Left lung (tissue), 10 donors: Measurements from ENCODE around the gene PDXDC1. TPM values are rescaled to one million over a fixed set of nuclear protein-coding genes. Genes with fewer than 3 reads are reported as not detected.
A peak's percentile ranks its signal among the peaks of the same experiment; 100 is the strongest.
"Not testable (repeated sequence)": the region's sequence is repeated elsewhere in the genome, so short reads cannot be mapped to it uniquely, and the experiment has no call there.

Experiments
- ATAC-seq: fragments of 200-7000 bp; cut with Tn5 transposase; one replicate; pipeline ENCODE4 v1.9.1; 2020; ENCODE audit warnings: moderate library complexity
- DNase-seq, 4 donors: peaks; one replicate each; pipeline ENCODE4 v3.0.0-alpha.2; 2013 to 2020
- H3K27ac ChIP-seq, 2 donors: fragments of 200-600 bp; sonication (generic) in 1 of 2; one replicate each; pipeline versions ENCODE4 v1.5.0 to v1.8.0; 2020 to 2021
- H3K27me3 ChIP-seq, 2 donors: fragments of 200-600 bp; sonication (generic) in 1 of 2; one replicate each; pipeline versions ENCODE4 v1.5.0 to v1.8.0; 2020 to 2021
- H3K36me3 ChIP-seq, 2 donors: fragments of 200-600 bp; sonication (generic) in 1 of 2; one replicate each; pipeline versions ENCODE4 v1.5.0 to v1.8.0; 2020 to 2021
- H3K4me1 ChIP-seq, 2 donors: fragments of 200-600 bp; one replicate each; pipeline ENCODE4 v1.8.0; 2021
- H3K4me3 ChIP-seq, 2 donors: fragments of 200-600 bp; sonication (generic) in 1 of 2; one replicate each; pipeline versions ENCODE4 v1.5.0 to v1.8.0; 2020 to 2021; ENCODE audit warnings: mild to moderate bottlenecking in 1 of 2
- H3K9me3 ChIP-seq, 2 donors: fragments of 200-600 bp; sonication (generic) in 1 of 2; one replicate each; pipeline versions ENCODE4 v1.5.0 to v1.8.0; 2020 to 2021
- intact Hi-C, 2 donors: fragments of 100-400 bp; cut with DNase I; formaldehyde crosslinking; loops; one replicate each; pipeline versions ENCODE4 v1.11.2 to v1.14.2; 2022
- polyA plus RNA-seq, 6 donors: library from polyadenylated mRNA; unstranded; fragments of 120-200 nt; gene quantifications; one replicate each; pipeline ENCODE4 v1.2.1, GENCODE V29; 2013; ENCODE audit not compliant: insufficient read length in 6 of 6
- total RNA-seq, 2 donors: library from RNA; stranded (reverse); fragmentation: NEBNext Ultra II Directional; extraction: Animal tissue kit (Norgen Biotek cat#: 25700); gene quantifications; one replicate each; pipeline ENCODE4 v1.2.1, GENCODE V29; 2021
- TF ChIP-seq, protein P1 (sequence below), 2 donors: fragments of 200-600 bp; sonication (generic) in 1 of 2; IDR thresholded peaks; one replicate each; pipeline versions ENCODE4 v1.5.0 to v1.8.0; 2021; ENCODE audit warnings: antibody characterized with exemption in 2 of 2
- donor health status: DM: no; HTN: yes; CAD: no.
- donor health status: DM: no; HTN: no; CAD: no.

Gene PDXDC1
- total and polyA plus RNA-seq, 8 donors: 55.7 to 111 (median 92.4) TPM

DNA sequence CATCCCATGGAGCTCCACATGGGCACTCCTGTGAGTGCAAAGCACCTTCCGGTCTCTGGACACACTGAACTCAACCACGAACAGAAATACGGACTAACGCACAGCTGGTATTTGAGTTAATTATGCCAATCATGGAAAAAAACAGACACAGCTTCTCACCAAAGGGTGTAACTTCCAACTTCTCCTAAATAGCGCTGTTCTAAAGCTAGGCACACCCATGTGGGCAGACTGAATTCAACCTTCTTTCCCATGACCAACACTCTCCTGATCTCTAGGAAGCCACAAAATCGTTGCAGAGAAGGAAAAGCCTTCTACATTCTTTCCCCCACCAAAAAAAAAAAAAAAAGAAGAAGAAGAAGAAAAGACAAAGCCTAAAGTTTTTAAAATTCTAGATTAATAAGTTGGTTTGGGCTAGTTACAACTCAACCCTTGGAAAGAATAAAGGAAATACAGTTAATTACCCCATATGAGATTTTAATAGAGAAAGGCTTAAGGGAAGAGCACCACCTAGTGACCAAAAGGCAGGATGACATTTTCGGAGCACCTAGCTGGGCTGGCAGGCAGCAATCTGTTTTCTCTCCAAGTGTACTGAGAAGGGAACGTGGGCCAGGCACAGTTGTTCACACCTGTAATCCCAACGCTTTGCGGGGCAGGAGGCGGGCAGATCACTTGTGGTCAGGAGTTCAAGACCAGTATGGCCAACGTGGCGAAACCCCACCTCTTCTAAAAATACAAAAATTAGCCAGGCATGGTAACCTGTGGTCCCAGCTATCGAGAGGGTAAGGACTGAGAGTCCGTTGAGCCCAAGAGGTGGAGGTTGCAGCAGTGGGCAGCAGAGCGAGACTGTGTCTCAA is 97.3 kb downstream of the PDXDC1 start:
- H3K9me3 ChIP-seq, H3K4me1 ChIP-seq, DNase-seq, H3K4me3 ChIP-seq, intact Hi-C loops, H3K27me3 ChIP-seq, H3K27ac ChIP-seq: not testable (repeated sequence)
- ATAC-seq: peak; percentile 94
- TF ChIP-seq, protein P1, sequence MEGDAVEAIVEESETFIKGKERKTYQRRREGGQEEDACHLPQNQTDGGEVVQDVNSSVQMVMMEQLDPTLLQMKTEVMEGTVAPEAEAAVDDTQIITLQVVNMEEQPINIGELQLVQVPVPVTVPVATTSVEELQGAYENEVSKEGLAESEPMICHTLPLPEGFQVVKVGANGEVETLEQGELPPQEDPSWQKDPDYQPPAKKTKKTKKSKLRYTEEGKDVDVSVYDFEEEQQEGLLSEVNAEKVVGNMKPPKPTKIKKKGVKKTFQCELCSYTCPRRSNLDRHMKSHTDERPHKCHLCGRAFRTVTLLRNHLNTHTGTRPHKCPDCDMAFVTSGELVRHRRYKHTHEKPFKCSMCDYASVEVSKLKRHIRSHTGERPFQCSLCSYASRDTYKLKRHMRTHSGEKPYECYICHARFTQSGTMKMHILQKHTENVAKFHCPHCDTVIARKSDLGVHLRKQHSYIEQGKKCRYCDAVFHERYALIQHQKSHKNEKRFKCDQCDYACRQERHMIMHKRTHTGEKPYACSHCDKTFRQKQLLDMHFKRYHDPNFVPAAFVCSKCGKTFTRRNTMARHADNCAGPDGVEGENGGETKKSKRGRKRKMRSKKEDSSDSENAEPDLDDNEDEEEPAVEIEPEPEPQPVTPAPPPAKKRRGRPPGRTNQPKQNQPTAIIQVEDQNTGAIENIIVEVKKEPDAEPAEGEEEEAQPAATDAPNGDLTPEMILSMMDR (IDR thresholded peaks at IDR 0.05): peak in 1 of 2 donors; percentile 31
- peaks cover 0 to 78% of the 10 kb centered on the region in 2 donors for H3K36me3 ChIP-seq

DNA sequence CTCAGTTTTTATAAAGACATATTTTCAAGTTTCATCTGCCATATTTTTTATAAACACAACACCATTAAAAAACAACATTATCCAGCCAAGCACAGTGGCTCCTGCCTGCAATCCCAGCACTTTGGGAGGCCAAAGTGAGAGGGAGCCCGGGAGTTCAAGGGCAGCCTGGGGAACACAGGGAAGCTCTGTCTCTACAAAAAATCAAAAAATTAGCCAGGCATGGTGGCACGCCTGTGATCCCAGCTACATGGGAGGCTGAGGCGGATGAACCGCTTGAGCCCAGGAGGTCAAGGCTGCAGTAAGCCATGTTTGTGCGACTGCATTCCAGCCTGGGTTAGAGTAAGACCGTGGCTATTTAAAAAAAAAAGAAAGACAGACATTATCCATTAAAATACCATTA is 98.3 kb downstream of the PDXDC1 start:
- DNase-seq (no peak), ATAC-seq (no peak)
- Histone ChIP-seq H3K9me3 (no peaks in the 10 kb centered on the region), H3K27ac (no peak overlapping the region), H3K27me3 (no peaks in the 10 kb centered on the region), H3K36me3 (peaks cover 0 to 83% of the 10 kb centered on the region in 2 donors), H3K4me1 (no peaks in the 10 kb centered on the region), H3K4me3 (no peak overlapping the region)
- TF ChIP-seq, protein P1 (IDR thresholded peaks at IDR 0.05): no peak
- intact Hi-C loops: no loop called here

DNA sequence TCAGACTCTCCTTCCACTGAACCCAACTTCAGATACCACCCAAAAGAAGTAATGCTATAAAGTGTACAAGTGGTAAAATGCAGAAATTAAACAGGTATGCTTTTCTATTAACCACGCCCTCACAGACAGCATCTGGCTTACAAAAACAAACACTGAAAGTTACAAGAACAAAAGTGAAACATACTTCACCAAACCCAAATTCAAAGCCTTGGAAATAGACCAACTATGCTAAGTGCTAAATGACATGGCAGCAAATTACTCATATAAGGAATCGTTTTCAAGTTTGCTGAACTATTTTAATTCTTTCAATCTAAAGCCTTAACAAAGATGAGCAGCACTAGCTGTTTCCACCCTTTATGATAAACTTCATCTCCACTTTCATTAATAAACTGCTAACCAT is 101.3 kb downstream of the PDXDC1 start:
- H3K27me3 ChIP-seq, H3K4me3 ChIP-seq, DNase-seq, H3K9me3 ChIP-seq, intact Hi-C loops, H3K27ac ChIP-seq, H3K4me1 ChIP-seq: not testable (repeated sequence)
- peak; percentile 34 for ATAC-seq
- peaks cover 0 to 77% of the 10 kb centered on the region in 2 donors for H3K36me3 ChIP-seq

DNA sequence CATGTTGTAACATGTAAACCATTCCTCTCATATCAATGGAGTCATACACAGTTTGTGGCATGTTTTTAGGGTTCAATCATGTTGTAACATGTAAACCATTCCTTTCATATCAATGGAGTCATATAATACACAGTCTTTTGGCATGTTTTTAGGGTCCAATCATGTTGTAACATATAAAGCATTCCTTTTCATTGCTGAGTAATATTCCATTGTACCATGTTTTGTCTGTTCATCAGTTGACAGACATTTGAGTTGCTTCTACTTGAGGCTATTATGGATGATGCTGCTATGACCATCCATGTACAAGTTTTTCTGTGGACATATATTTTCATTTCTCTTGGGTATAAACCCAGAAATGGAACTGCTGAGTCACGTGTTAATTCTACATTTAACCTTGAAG is 106.1 kb downstream of the PDXDC1 start:
- H3K36me3 ChIP-seq: peaks cover 0 to 87% of the 10 kb centered on the region in 2 donors
- H3K4me3 ChIP-seq, ATAC-seq: not testable (repeated sequence)

DNA sequence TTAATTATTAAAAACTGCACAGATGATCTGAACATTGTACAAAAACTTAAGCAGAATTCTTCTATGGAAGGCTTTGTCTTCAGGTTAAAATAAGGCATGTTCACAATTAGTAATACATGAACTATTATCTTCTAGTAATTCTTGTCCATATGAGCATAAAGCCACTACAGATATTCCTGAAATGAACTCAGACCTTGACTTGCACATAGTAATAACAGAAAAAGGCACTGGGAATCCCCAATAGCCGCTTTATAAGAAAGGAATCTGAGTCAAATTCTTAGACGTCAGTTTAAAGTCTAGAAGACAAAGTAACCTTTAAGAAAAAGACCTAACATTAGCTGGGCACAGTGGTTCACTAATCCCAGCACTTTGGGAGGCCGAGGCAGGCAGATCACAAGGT is 108.0 kb downstream of the PDXDC1 start:
- DNase-seq, H3K27me3 ChIP-seq, H3K4me3 ChIP-seq, H3K9me3 ChIP-seq, intact Hi-C loops, ATAC-seq, H3K4me1 ChIP-seq, H3K27ac ChIP-seq: not testable (repeated sequence)
- peaks cover 0 to 87% of the 10 kb centered on the region in 2 donors for H3K36me3 ChIP-seq

More for the DNA sequence above, 106.1 kb downstream of the PDXDC1 start:
- DNase-seq, H3K4me1 ChIP-seq, H3K27ac ChIP-seq, intact Hi-C loops, H3K9me3 ChIP-seq, H3K27me3 ChIP-seq: not testable (repeated sequence)

DNA sequence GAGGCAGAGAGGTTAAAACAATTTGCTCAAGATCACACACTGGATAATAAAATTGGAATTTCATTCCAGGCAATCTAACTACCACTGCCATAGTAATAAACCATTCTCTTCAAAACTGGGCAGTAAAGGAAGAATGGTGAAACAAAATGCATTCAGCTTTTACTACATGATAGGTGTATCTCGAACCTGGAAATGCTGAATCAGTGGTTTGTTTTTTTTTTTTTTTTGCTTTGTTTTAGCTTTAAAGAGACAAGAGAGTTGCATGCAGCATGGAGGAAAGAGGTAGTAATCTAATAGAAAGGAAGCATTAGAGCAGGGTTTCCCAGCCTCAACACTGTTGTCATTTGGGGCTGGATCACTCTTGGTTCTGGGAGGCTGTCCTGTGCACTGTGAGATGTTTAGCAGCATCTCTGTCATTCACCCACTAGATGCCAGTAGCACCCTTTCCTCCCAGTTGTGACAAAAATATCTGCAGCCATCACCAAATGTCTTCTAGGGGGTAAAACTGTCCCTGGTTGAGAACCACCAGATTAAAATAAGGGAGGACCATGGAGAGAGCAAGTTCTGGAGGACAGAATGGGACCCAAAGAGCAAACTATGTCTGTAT is 115.9 kb downstream of the PDXDC1 start:
- H3K4me3 ChIP-seq, H3K27ac ChIP-seq, ATAC-seq, H3K9me3 ChIP-seq, DNase-seq, H3K27me3 ChIP-seq, intact Hi-C loops: not testable (repeated sequence)
- Histone ChIP-seq H3K4me1 (peaks cover 5 to 22% of the 10 kb centered on the region in 2 donors), H3K36me3 (peaks cover 0 to 47% of the 10 kb centered on the region in 2 donors)

DNA sequence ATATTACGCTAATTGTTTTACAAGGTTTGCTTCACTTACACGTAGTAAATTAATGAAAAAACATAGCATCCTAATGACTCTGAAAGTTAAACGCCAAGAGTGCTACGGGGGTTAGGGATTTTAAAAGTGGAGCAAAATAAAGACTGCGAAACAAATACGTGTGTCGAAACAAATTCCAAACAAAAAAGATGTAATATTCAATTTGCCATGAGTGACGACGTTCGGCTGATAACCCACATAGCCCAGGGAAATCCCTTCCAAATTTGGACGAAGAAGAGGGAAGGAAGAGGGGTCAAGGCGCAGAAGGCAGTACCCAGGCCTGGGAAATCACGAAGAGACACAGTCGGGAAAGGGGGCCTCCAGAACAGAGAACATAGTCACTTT is 118.7 kb downstream of the PDXDC1 start:
- DNase-seq, ATAC-seq, H3K9me3 ChIP-seq, H3K27me3 ChIP-seq, intact Hi-C loops: not testable (repeated sequence)
- Histone ChIP-seq H3K4me1 (peaks cover 5 to 22% of the 10 kb centered on the region in 2 donors), H3K36me3 (peaks cover 0 to 32% of the 10 kb centered on the region in 2 donors), H3K4me3 (peak overlapping the region; percentile 40 to 59), H3K27ac (peak overlapping the region; percentile 57 to 80)

DNA sequence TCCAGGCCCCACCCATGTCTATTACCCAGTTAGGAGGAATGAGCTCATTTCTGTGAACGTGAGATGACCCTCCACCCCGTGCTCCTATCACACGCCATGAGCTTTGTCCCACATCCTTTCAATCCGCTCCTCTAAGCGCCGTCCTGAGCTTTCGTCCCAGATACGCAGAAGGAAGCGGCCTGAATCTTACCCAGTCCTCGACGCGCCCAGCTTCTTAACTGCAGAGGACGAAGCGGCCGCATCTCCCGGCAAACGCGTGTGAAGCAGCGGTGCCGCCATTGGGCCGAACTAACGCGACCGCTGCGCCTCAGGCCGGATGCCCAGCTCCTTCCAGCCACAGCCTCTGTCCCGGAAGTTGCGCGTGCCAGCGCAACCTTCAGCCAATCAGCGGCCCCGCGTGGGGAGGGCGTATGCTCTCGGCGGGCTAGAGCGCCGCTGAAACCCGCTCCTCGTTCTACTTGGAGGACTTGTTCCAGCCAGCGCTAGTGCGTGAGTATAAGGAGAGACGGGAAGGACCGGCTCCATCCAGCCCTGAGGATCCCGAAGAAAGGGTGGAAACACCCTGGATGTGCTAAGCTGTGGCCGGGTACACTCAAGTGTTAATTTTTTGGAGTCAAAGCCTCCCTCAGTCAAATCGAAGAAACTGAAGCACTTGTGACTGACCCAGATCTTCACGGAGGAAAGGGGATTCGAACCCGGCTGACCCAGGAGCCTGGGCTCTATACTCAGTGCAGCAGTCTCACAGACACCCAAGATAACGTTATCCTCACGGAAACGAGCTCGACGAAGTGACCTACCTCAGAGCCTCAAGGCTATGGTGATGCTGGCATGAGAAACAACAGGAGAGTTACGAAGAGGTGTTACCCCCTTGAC is 119.4 kb downstream of the PDXDC1 start, which contains the start of gene RRN3:
Gene RRN3, minus strand, starts transcription at position 318 of the 873 bp plus-strand sequence. Its CDS starts 39 bp downstream, at position 279.
- H3K9me3 ChIP-seq, intact Hi-C loops, H3K27me3 ChIP-seq: not testable (repeated sequence)
- H3K36me3 ChIP-seq: peaks cover 0 to 25% of the 10 kb centered on the region in 2 donors
- H3K4me3 ChIP-seq: peak within 1 kb of the TSS; percentile 40 to 59
- peak; percentile 99 for ATAC-seq
- peak within 1 kb of the TSS; percentile 57 to 80 for H3K27ac ChIP-seq
- DNase-seq: peak; percentile 87 to 98 (median 95)
- H3K4me1 ChIP-seq: peaks cover 5 to 22% of the 10 kb centered on the region in 2 donors

DNA sequence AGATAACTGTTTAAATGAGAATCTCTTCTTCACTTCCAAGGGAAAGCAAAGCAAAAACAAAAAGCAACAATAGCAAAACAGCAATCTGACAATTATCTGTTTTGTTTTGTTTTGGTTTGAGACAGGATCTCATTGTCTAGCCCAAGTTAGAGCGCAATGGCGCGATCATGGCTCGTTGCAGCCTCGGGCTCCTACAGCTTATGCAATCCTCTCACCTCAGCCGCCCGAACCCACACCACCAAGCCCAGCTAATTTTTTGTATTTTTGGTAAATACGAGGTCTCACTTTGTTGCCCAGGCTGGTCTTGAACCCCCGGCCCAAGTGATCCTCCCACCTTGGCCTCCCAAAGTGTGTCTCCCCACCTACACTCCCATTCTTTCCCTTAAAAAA is 121.8 kb downstream of the PDXDC1 start:
- H3K4me3 ChIP-seq, H3K27ac ChIP-seq, intact Hi-C loops, DNase-seq, H3K36me3 ChIP-seq, ATAC-seq, H3K9me3 ChIP-seq, H3K27me3 ChIP-seq: not testable (repeated sequence)
- H3K4me1 ChIP-seq: peaks cover 5 to 22% of the 10 kb centered on the region in 2 donors

DNA sequence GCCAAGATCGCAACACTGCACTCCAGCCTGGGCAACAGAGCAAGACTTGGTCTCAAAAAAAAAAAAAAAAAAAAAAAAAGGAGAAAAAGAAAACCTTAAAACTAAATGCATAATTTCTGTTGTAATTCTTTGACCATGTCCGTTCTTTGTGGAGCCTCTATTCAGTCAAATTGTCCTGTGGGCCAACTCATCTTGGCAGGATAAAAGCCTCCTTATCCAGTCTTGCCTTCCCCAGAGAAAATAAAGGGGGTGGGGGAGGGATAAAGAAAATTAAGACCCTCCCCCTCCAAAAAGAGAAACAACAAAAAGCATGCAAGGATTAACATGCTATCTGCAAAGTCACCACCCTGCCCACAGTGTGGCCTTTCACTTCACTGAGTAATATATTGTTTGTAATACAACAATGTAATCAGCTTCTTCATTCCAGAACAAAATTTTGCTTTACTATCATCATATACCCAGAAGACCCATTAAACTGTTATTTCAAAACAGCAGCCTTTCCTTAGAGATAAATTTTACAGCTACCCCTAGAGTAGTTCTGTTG is 124.6 kb downstream of the PDXDC1 start:
- H3K27ac ChIP-seq, intact Hi-C loops, H3K9me3 ChIP-seq, H3K27me3 ChIP-seq, H3K36me3 ChIP-seq, ATAC-seq, H3K4me3 ChIP-seq, H3K4me1 ChIP-seq, DNase-seq: not testable (repeated sequence)
